WTC11 (cell line): ENCODE results near the gene CHST13. TPM values are rescaled to one million over a fixed set of nuclear protein-coding genes. Genes with fewer than 3 reads are reported as not detected.

Source experiments
- ATAC-seq: fragments of 200-7000 bp; cut with Tn5 transposase; 2 replicates; pipeline ENCODE4 v1.10.0; 2021; ENCODE audit warnings: mild to moderate bottlenecking, moderate library complexity
- CTCF ChIA-PET: fragments of 300-600 bp; sonication (Branson Sonifier 250); formaldehyde crosslinking; loops from one replicate; lab custom pipeline; 2021; ENCODE audit warnings: antibody characterized with exemption; lab: Charles Lee
- POLR2A ChIA-PET: fragments of 350-600 bp; sonication (Branson Sonifier 250); formaldehyde crosslinking; loops from one replicate; lab custom pipeline; 2021; ENCODE audit warnings: antibody characterized with exemption; lab: Charles Lee
- DNase-seq: peaks from one replicate; pipeline ENCODE4 v3.0.0; 2021; ENCODE audit warnings: low spot score
- H3K27ac Mint-ChIP-seq: 2 replicates; pipeline ENCODE4 v1.8.0; 2021; ENCODE audit warnings: mixed read lengths
- H3K27me3 Mint-ChIP-seq: 2 replicates; pipeline ENCODE4 v1.8.0; 2021; ENCODE audit warnings: low read depth, mild to moderate bottlenecking, moderate library complexity, mixed read lengths
- H3K36me3 Mint-ChIP-seq: 2 replicates; pipeline ENCODE4 v1.8.0; 2021; ENCODE audit warnings: mixed read lengths
- H3K4me1 Mint-ChIP-seq: 2 replicates; pipeline ENCODE4 v1.8.0; 2022; ENCODE audit warnings: mixed read lengths
- H3K4me3 Mint-ChIP-seq: 2 replicates; pipeline ENCODE4 v1.8.0; 2021; ENCODE audit warnings: mild to moderate bottlenecking, moderate library complexity, mixed read lengths
- H3K9me3 Mint-ChIP-seq: 2 replicates; pipeline ENCODE4 v1.8.0; 2021; ENCODE audit warnings: mixed read lengths
- AFF4 ChIP-seq: sonication (generic); formaldehyde crosslinking; IDR thresholded peaks from 2 replicates; pipeline ENCODE4 v1.8.1; 2023; ENCODE audit warnings: mild to moderate bottlenecking, missing genetic modification reagents, borderline replicate concordance
- AR ChIP-seq: fragments of 250-450 bp; sonication (Bioruptor Pico); IDR thresholded peaks from 2 replicates; pipeline ENCODE4 v1.9.0; 2021; ENCODE audit warnings: mild to moderate bottlenecking
- ATF6 ChIP-seq: sonication (generic); formaldehyde crosslinking; IDR thresholded peaks from 2 replicates; pipeline ENCODE4 v1.8.1; 2023; ENCODE audit warnings: mild to moderate bottlenecking, missing genetic modification reagents
- CBFB ChIP-seq: sonication (generic); formaldehyde crosslinking; IDR thresholded peaks from 2 replicates; pipeline ENCODE4 v1.8.1; 2022; ENCODE audit warnings: mild to moderate bottlenecking, low read depth, missing genetic modification reagents
- FOXP4 ChIP-seq: sonication (generic); formaldehyde crosslinking; IDR thresholded peaks from 2 replicates; pipeline ENCODE4 v1.8.0; 2022; ENCODE audit warnings: mild to moderate bottlenecking, missing genetic modification reagents
- IRF1 ChIP-seq: sonication (generic); formaldehyde crosslinking; IDR thresholded peaks from 2 replicates; pipeline ENCODE4 v1.8.0; 2023; ENCODE audit warnings: missing genetic modification reagents
- JAZF1 ChIP-seq: fragments of 250-450 bp; sonication (Bioruptor Pico); IDR thresholded peaks from 2 replicates; pipeline ENCODE4 v1.9.0; 2021; ENCODE audit warnings: moderate library complexity, mild to moderate bottlenecking, inconsistent platforms
- MXD4 ChIP-seq: fragments of 250-450 bp; sonication (Bioruptor Pico); IDR thresholded peaks from 2 replicates; pipeline ENCODE4 v1.8.0; 2021; ENCODE audit warnings: mild to moderate bottlenecking, moderate library complexity, borderline replicate concordance
- NFYB ChIP-seq: sonication (generic); formaldehyde crosslinking; conservative IDR thresholded peaks from 2 replicates; pipeline ENCODE4 v1.8.0; 2022; ENCODE audit warnings: low read depth, missing genetic modification reagents
- NR3C1 ChIP-seq: sonication (generic); formaldehyde crosslinking; conservative IDR thresholded peaks from 2 replicates; pipeline ENCODE4 v1.8.1; 2023; ENCODE audit warnings: low read depth, mild to moderate bottlenecking, missing genetic modification reagents
- PRDM15 ChIP-seq: sonication (generic); formaldehyde crosslinking; IDR thresholded peaks from 2 replicates; pipeline ENCODE4 v1.8.0; 2022; ENCODE audit warnings: missing genetic modification reagents
- SMAD3 ChIP-seq: sonication (generic); formaldehyde crosslinking; IDR thresholded peaks from 2 replicates; pipeline ENCODE4 v1.8.0; 2022; ENCODE audit warnings: missing genetic modification reagents, mild to moderate bottlenecking, borderline replicate concordance
- TCF7 ChIP-seq: sonication (generic); formaldehyde crosslinking; IDR thresholded peaks from 2 replicates; pipeline ENCODE4 v1.8.0; 2022; ENCODE audit warnings: mild to moderate bottlenecking, low read depth, missing genetic modification reagents, moderate library complexity
- TEAD4 ChIP-seq: sonication (generic); formaldehyde crosslinking; IDR thresholded peaks from 2 replicates; pipeline ENCODE4 v1.8.0; 2022; ENCODE audit warnings: mild to moderate bottlenecking, missing genetic modification reagents
- ZBTB21 ChIP-seq: sonication (generic); formaldehyde crosslinking; IDR thresholded peaks from 2 replicates; pipeline ENCODE4 v1.8.1; 2023; ENCODE audit warnings: mild to moderate bottlenecking, missing genetic modification reagents, borderline replicate concordance
- ZNF121 ChIP-seq: sonication (generic); formaldehyde crosslinking; IDR thresholded peaks from 2 replicates; pipeline ENCODE4 v1.8.0; 2023; ENCODE audit warnings: missing genetic modification reagents
- ZNF219 ChIP-seq: sonication (generic); formaldehyde crosslinking; IDR thresholded peaks from 2 replicates; pipeline ENCODE4 v1.8.0; 2023; ENCODE audit warnings: missing genetic modification reagents, mild to moderate bottlenecking, borderline replicate concordance
- ZNF263 ChIP-seq: sonication (generic); formaldehyde crosslinking; IDR thresholded peaks from 2 replicates; pipeline ENCODE4 v1.8.1; 2022; ENCODE audit warnings: low read depth, mild to moderate bottlenecking, moderate library complexity, missing genetic modification reagents
- ZNF317 ChIP-seq: sonication (generic); formaldehyde crosslinking; IDR thresholded peaks from 2 replicates; pipeline ENCODE4 v1.8.1; 2023; ENCODE audit warnings: low read depth, mild to moderate bottlenecking, moderate library complexity, missing genetic modification reagents, borderline replicate concordance
- ZNF416 ChIP-seq: fragments of 250-450 bp; sonication (Bioruptor Pico); IDR thresholded peaks from 2 replicates; pipeline ENCODE4 v1.9.0; 2021; ENCODE audit warnings: mild to moderate bottlenecking, inconsistent platforms
- total RNA-seq: library from RNA; stranded (reverse); gene quantifications from 3 replicates; pipeline ENCODE4 v1.2.3, GENCODE V29; 2021

The CHST13 gene
- total RNA-seq, 1 experiment from 2014 or later, result 4.1 TPM

GRCh38 chr3:126581569-126581968, 57.6 kb downstream of the CHST13 start:
- H3K4me3 Mint-ChIP-seq, result no peak overlapping the region
- ATAC-seq (no peak), DNase-seq (no peak)
- H3K4me1 Mint-ChIP-seq, result no peaks in the 10 kb centered on the region
- ChIA-PET CTCF (no interaction called here), POLR2A (interaction anchor here (0.7 kb wide), 1 partner anchor 38 kb away, joined by 4 read pairs; no protein-coding TSS in a partner anchor)
- no peaks in the 10 kb centered on the region for H3K27me3 Mint-ChIP-seq
- peaks cover 4% of the 10 kb centered on the region for H3K9me3 Mint-ChIP-seq
- no peaks in the 10 kb centered on the region for H3K36me3 Mint-ChIP-seq
- TF ChIP-seq MXD4 (CRISPR knock-in tag) (no peak), ZNF121 (CRISPR knock-in tag) (no peak), NFYB (CRISPR knock-in tag) (no peak), ZBTB21 (CRISPR knock-in tag) (no peak), NR3C1 (CRISPR knock-in tag) (no peak), ATF6 (no peak)
- no peak overlapping the region for H3K27ac Mint-ChIP-seq

GRCh38 chr3:126582311-126582710, 58.4 kb downstream of the CHST13 start:
- no peak for DNase-seq
- ATAC-seq, result no peak
- Mint-ChIP-seq H3K4me1 (no peaks in the 10 kb centered on the region), H3K27ac (no peak overlapping the region), H3K4me3 (no peak overlapping the region), H3K27me3 (no peaks in the 10 kb centered on the region; the same call in 1 of the 2 replicates), H3K36me3 (no peaks in the 10 kb centered on the region), H3K9me3 (peaks cover 11% of the 10 kb centered on the region)
- POLR2A ChIA-PET, result no interaction called here
- CTCF ChIA-PET, result no interaction called here
- TF ChIP-seq TCF7 (CRISPR knock-in tag) (no peak), ZNF317 (CRISPR knock-in tag) (no peak), FOXP4 (CRISPR knock-in tag) (no peak), CBFB (CRISPR knock-in tag) (no peak), ZNF263 (CRISPR knock-in tag) (no peak), TEAD4 (CRISPR knock-in tag) (no peak), JAZF1 (no peak), IRF1 (CRISPR knock-in tag) (no peak), PRDM15 (no peak), AR (CRISPR knock-in tag) (no peak), SMAD3 (CRISPR knock-in tag) (no peak), ZNF219 (CRISPR knock-in tag) (no peak), ZNF416 (CRISPR knock-in tag) (no peak), AFF4 (CRISPR knock-in tag) (no peak)
